ENCODE results near the gene NOVA2.
A peak's percentile ranks its signal among the peaks of the same experiment; 100 is the strongest.

NOVA2 gene

GRCh38 chr19:45908956-45909355 is 64.7 kb downstream of the NOVA2 start:
- TF ChIP-seq EGR1 (IDR thresholded peaks at IDR 0.05) (no peak), USF1 (IDR thresholded peaks at IDR 0.05) (no peak), YY1 (IDR thresholded peaks at IDR 0.05; ENCODE audit: low read depth) (no peak), EP300 (IDR thresholded peaks at IDR 0.05; ENCODE audit: borderline replicate concordance) (no peak), FOXM1 (IDR thresholded peaks at IDR 0.05; ENCODE audit: borderline replicate concordance, low read depth) (no peak), MAX (IDR thresholded peaks at IDR 0.05) (no peak), TCF12 (IDR thresholded peaks at IDR 0.05; ENCODE audit: low read depth) (no peak), CEBPB (IDR thresholded peaks at IDR 0.05) (no peak), TAF1 (IDR thresholded peaks at IDR 0.05; ENCODE audit: low read depth) (no peak)
- TF ChIP-seq, protein P1, sequence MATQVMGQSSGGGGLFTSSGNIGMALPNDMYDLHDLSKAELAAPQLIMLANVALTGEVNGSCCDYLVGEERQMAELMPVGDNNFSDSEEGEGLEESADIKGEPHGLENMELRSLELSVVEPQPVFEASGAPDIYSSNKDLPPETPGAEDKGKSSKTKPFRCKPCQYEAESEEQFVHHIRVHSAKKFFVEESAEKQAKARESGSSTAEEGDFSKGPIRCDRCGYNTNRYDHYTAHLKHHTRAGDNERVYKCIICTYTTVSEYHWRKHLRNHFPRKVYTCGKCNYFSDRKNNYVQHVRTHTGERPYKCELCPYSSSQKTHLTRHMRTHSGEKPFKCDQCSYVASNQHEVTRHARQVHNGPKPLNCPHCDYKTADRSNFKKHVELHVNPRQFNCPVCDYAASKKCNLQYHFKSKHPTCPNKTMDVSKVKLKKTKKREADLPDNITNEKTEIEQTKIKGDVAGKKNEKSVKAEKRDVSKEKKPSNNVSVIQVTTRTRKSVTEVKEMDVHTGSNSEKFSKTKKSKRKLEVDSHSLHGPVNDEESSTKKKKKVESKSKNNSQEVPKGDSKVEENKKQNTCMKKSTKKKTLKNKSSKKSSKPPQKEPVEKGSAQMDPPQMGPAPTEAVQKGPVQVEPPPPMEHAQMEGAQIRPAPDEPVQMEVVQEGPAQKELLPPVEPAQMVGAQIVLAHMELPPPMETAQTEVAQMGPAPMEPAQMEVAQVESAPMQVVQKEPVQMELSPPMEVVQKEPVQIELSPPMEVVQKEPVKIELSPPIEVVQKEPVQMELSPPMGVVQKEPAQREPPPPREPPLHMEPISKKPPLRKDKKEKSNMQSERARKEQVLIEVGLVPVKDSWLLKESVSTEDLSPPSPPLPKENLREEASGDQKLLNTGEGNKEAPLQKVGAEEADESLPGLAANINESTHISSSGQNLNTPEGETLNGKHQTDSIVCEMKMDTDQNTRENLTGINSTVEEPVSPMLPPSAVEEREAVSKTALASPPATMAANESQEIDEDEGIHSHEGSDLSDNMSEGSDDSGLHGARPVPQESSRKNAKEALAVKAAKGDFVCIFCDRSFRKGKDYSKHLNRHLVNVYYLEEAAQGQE (IDR thresholded peaks at IDR 0.05; ENCODE audit: low read depth) = no peak

GRCh38 chr19:45906221-45906620 is 67.4 kb downstream of the NOVA2 start:
- no peak for TF ChIP-seq EGR1 (IDR thresholded peaks at IDR 0.05)
- TF ChIP-seq, protein P1 (IDR thresholded peaks at IDR 0.05; ENCODE audit: low read depth) = no peak

- TF ChIP-seq ZBTB7A (IDR thresholded peaks at IDR 0.05; ENCODE audit: low read depth) (no peak), RAD21 (IDR thresholded peaks at IDR 0.05; ENCODE audit: low read depth) (no peak), EGR1 (IDR thresholded peaks at IDR 0.05) (no peak), MAX (IDR thresholded peaks at IDR 0.05) (no peak), TEAD4 (IDR thresholded peaks at IDR 0.05) (no peak), FOXM1 (IDR thresholded peaks at IDR 0.05; ENCODE audit: borderline replicate concordance, low read depth) (no peak)
Measured at GRCh38 chr19:45905011-45905410, 68.7 kb downstream of the NOVA2 start.

DNA sequence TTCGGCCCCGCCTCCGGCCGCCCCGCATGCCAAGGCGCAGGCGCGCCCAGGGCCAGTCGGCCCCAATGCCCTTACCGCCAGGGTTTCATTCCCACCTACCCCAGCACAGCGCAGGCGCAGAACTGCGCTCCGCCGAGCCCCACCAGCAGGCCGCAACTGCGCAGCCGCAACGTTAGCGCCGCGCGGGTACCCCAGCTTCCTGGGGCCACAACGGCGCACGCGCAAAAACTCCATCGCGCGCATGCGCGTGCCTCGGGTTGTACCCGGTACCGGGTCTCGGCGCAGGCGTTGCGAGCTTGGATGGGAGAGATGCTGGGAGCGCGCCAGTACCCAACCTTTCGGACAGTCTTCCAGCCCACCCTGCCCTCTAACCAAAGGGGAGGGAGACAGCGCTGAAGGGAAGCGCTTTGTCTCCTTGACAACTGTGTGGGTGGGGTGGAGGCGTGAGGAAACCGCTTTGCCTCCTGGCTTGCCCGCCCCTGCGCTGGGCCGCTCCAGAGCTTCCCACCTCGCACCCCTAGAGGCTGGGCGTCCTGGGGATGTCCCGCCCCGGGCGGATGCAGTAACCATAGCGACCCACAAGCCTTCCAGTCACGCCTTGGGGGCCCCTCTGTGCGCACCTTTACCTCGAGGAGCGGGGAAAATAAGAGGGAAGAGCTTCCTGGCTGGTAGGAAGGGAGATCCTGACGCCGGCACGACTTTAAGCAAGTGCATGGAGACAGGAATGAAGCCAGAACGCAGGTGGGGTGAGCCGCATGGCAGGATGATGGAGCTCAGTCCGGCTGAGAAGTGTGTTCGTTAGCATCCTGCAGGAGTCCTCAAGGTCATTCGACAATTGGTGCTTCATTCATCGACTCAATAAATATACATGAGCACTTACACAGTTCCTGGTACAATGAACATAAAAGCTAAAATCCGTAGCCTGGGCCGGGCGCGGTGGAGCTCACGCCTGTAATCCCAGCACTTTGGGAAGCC is 70.7 kb downstream of the NOVA2 start:
- peak; percentile 58 for TF ChIP-seq TAF1 (IDR thresholded peaks at IDR 0.05; ENCODE audit: low read depth)
- TF ChIP-seq NFIC (IDR thresholded peaks at IDR 0.05) = no peak
- peak; percentile 74 for TF ChIP-seq EGR1 (IDR thresholded peaks at IDR 0.05)
- 0 out of 2 replicates have a peak, but pooled peaks have one; percentile 40 for TF ChIP-seq MAX (IDR thresholded peaks at IDR 0.05)

DNA sequence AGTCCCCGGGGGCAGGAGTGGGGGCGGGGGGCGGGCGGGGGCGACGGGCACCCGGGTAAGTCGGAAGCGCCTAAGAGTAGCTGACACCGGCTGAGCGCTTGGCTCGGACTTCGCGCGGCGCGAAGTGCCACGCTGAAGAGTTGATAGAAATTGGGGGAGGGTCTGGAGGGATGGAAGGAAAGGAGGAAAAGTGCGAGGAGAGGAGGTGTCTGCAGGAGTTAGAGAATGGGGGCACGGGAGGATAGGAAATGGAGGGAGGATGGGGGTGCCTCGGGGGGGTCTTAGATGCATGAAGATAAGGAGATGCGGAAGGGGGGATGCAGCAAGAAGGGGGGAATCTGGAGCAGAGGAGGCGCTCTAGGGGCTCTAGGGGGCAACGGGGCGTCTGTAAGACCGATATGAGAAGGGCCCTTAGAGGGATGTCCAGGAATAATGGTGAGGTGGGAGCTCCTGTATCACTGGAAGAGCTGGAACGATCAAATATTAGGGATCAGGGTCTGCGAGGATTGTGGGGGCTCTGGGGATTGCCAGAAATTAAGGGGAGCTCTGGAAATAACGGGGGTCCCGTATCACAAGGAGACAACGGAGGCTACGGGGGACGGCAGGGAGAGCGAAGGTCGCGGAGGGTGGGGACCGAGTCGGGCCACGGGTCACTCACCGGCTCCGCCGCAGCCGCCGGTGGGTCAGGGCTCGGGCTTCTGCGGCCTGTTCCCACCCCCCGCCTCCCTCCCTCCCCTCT is 71.6 kb downstream of the NOVA2 start, which contains the start of gene MYPOP:
MYPOP (minus strand) TSS at position 702 of the 739 bp plus-strand sequence. CDS start 840 bp downstream, outside the sequence.
- no peak for TF ChIP-seq CEBPB (IDR thresholded peaks at IDR 0.05)
- TF ChIP-seq YY1 (IDR thresholded peaks at IDR 0.05; ENCODE audit: low read depth) = no peak
- TF ChIP-seq TEAD4 (IDR thresholded peaks at IDR 0.05) = no peak
- TF ChIP-seq TCF12 (IDR thresholded peaks at IDR 0.05; ENCODE audit: low read depth) = no peak
- no peak for TF ChIP-seq FOXM1 (IDR thresholded peaks at IDR 0.05; ENCODE audit: borderline replicate concordance, low read depth)
- TF ChIP-seq CREB1 (IDR thresholded peaks at IDR 0.05; ENCODE audit: low read depth) = no peak
- TF ChIP-seq USF1 (IDR thresholded peaks at IDR 0.05) = no peak
- peak; percentile 30; the same call in 1 of the 2 replicates for TF ChIP-seq MAX (IDR thresholded peaks at IDR 0.05)
- no peak for TF ChIP-seq NFIC (IDR thresholded peaks at IDR 0.05)
- no peak for TF ChIP-seq RAD21 (IDR thresholded peaks at IDR 0.05; ENCODE audit: low read depth)
- no peak for TF ChIP-seq EP300 (IDR thresholded peaks at IDR 0.05; ENCODE audit: borderline replicate concordance)
- no peak for TF ChIP-seq EGR1 (IDR thresholded peaks at IDR 0.05)
- no peak for TF ChIP-seq TAF1 (IDR thresholded peaks at IDR 0.05; ENCODE audit: low read depth)
- TF ChIP-seq ZBTB7A (IDR thresholded peaks at IDR 0.05; ENCODE audit: low read depth) = peak; percentile 69; the same call in 1 of the 2 replicates
- TF ChIP-seq, protein P1 (IDR thresholded peaks at IDR 0.05; ENCODE audit: low read depth) = no peak

All from Ishikawa (cell line).